Placental epithelial cell (primary cell): ENCODE data around the gene SCNM1. TPM values are rescaled to one million over a fixed set of nuclear protein-coding genes. Genes with fewer than 3 reads are reported as not detected.

Experiments used
- total RNA-seq: library from RNA; depleted of rRNA; stranded (reverse); fragments of >200 nt; gene quantifications from 2 replicates; pipeline ENCODE4 v1.2.3, GENCODE V29; 2012

Gene SCNM1, protein sequence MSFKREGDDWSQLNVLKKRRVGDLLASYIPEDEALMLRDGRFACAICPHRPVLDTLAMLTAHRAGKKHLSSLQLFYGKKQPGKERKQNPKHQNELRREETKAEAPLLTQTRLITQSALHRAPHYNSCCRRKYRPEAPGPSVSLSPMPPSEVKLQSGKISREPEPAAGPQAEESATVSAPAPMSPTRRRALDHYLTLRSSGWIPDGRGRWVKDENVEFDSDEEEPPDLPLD
- 29.1 and 41.6 TPM in 2 replicates for total RNA-seq

GRCh38 chr1:151165738-151166504 is at the start of gene SCNM1, which contains the start of gene LYSMD1:
SCNM1 (plus strand) TSS chr1:151166144; CDS start chr1:151166153, 9 bp downstream.
LYSMD1 (minus strand) TSS chr1:151165902; CDS start chr1:151165258, 644 bp downstream.

DNA sequence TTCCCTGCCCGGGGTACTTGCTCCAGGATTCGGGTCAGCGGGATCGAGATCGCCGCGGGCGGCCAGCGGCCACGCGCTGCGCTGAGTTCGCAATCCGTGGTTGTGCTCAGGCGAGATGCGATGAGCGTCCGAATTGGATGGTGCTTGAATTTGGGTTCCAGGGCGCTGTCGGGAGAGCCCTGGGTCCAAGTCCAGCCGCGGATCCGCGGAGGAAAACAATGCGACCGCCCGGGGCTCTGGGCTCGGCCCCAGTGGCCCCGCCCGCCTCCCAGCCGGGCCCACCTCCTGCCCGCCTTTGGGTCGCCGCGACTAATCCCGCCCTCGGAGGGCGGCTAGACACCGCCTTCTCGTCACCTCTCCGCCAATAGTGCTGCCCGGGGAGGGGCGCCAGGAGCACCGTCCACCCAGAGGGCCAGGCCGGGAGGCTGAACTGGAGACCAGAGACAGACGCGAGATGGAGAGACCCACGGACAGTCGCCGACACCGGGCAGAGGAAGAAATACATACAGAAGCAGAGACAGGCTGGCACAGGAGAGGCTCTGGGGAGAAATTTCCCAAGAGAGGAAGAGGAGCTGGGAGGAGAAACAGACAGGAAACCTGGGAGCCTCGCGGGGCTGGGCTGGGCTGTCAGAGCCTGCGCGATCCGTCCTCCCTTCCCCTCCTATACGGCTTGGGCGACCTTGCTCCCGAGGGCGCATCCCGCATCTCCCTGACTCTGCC is 19.4 kb upstream of the SCNM1 start, which contains the start of gene SEMA6C:
Gene SEMA6C (minus strand): TSS at position 220 of the 720 bp plus-strand sequence. CDS start 4,010 bp downstream, outside the sequence.

GRCh38 chr1:151156515-151156819 is 9.5 kb upstream of the SCNM1 start, which contains the start of gene TNFAIP8L2:
TNFAIP8L2 (plus strand) TSS chr1:151156649; CDS start chr1:151158698, 2,049 bp downstream.

GRCh38 chr1:151175863-151176262 is 9.9 kb downstream of the SCNM1 start, which contains the start of gene TMOD4:
TMOD4 (minus strand) TSS chr1:151175981; CDS start chr1:151174875, 1,106 bp downstream.

DNA sequence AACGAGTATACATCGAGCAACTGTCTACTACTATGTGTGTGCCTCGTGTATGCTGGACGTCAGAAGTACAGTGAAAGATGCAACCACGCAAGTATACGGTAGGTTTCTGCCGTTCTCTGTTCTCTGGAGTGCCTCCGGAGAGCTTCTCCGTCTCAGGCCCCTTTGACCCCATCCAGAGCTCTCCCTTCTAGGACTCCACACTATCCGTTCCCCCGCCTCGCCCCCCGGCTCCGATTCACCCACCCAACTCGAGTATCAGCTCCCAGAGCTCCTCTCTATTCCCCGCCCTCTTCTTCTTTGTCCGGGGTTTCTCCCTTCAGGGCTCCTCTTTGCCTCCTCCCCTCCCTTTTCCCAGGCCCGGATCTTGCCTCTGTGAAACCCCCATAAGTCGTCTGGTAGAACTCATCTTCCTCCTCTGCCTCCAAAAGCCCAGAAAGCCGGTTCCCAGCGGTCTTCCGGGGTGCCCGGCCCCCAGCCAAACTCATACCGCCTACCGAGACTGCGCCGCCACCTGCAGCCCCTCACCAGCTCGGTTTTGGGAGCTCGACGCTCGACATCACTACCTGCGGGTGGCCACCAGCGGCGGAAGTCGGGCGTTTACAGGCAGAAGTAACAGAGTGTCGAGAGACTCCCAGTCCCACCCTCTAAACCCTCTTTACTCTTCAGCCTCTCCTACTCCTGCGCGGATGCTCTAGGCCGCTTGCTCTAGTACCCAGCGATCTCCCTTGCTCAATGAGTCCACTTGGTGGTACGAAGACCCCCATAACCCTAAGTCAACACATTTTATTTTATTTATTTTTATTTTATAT is 23.9 kb downstream of the SCNM1 start, which contains the start of gene VPS72:
Gene VPS72 (minus strand): TSS at position 561 of the 809 bp plus-strand sequence. CDS start 76 bp downstream, at position 485.

GRCh38 chr1:151198254-151199127 is 32.5 kb downstream of the SCNM1 start, which contains the start of gene PIP5K1A:
PIP5K1A (plus strand) TSS chr1:151198552; CDS start chr1:151198997, 445 bp downstream.

Other genes with a start within 250 kb of the SCNM1 start
- gene SETDB1, start 239.8 kb upstream of the SCNM1 start, total RNA-seq = 45.4 and 57.7 TPM in 2 replicates
- gene CERS2, start 191.3 kb upstream of the SCNM1 start, total RNA-seq = 59.7 and 79.5 TPM in 2 replicates
- gene ANXA9, start 183.9 kb upstream of the SCNM1 start, total RNA-seq = 0.39 and 2.0 TPM in 2 replicates
- 10.6 and 11.0 TPM in 2 replicates for gene MINDY1, start 159.2 kb upstream of the SCNM1 start, total RNA-seq
- gene PRUNE1, start 157.7 kb upstream of the SCNM1 start, total RNA-seq = 14.9 and 16.5 TPM in 2 replicates
- gene BNIPL, start 129.6 kb upstream of the SCNM1 start, total RNA-seq = 66.4 and 157 TPM in 2 replicates
- 3.1 and 3.9 TPM in 2 replicates for gene C1orf56, start 118.4 kb upstream of the SCNM1 start, total RNA-seq
- gene CDC42SE1, start 106.5 kb upstream of the SCNM1 start, total RNA-seq = 95.4 and 112 TPM in 2 replicates
- gene MLLT11, start 105.7 kb upstream of the SCNM1 start, total RNA-seq = 8.0 and 9.8 TPM in 2 replicates
- gene GABPB2, start 95.4 kb upstream of the SCNM1 start, total RNA-seq = 7.6 and 11.4 TPM in 2 replicates
- gene SEMA6C, start 19.5 kb upstream of the SCNM1 start, total RNA-seq = 7.6 and 20.8 TPM in 2 replicates
- gene TNFAIP8L2, start 9.5 kb upstream of the SCNM1 start, total RNA-seq = not detected in 2 replicates
- gene LYSMD1, start 242 bp upstream of the SCNM1 start, total RNA-seq = 11.0 and 16.1 TPM in 2 replicates
- not detected in 2 replicates for gene TMOD4, start 9.8 kb downstream of the SCNM1 start, total RNA-seq
- 40.4 and 51.0 TPM in 2 replicates for gene VPS72, start 24.1 kb downstream of the SCNM1 start, total RNA-seq
- gene PIP5K1A, start 32.4 kb downstream of the SCNM1 start, total RNA-seq = 97.0 and 110 TPM in 2 replicates
- 173 and 181 TPM in 2 replicates for gene PSMD4, start 88.6 kb downstream of the SCNM1 start, total RNA-seq
- 24.7 and 25.3 TPM in 2 replicates for gene ZNF687, start 116.2 kb downstream of the SCNM1 start, total RNA-seq
- gene PI4KB, start 161.3 kb downstream of the SCNM1 start, total RNA-seq = 76.3 and 101 TPM in 2 replicates
- 72.2 and 78.5 TPM in 2 replicates for gene RFX5, start 181.1 kb downstream of the SCNM1 start, total RNA-seq
- 2.0 and 5.9 TPM in 2 replicates for gene SELENBP1, start 206.6 kb downstream of the SCNM1 start, total RNA-seq
- gene PSMB4, start 233.4 kb downstream of the SCNM1 start, total RNA-seq = 315 and 439 TPM in 2 replicates